HG03442 (cell line): Measurements from ENCODE around the gene SLC35B1.

Experiments
- ATAC-seq: cut with Tn5 transposase; IDR thresholded peaks from one replicate; pipeline ENCODE4 v1.9.1; 2021; ENCODE audit warnings: mild to moderate bottlenecking, moderate library complexity; ENCODE audit not compliant: unreplicated experiment

SLC35B1 gene, protein sequence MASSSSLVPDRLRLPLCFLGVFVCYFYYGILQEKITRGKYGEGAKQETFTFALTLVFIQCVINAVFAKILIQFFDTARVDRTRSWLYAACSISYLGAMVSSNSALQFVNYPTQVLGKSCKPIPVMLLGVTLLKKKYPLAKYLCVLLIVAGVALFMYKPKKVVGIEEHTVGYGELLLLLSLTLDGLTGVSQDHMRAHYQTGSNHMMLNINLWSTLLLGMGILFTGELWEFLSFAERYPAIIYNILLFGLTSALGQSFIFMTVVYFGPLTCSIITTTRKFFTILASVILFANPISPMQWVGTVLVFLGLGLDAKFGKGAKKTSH

DNA sequence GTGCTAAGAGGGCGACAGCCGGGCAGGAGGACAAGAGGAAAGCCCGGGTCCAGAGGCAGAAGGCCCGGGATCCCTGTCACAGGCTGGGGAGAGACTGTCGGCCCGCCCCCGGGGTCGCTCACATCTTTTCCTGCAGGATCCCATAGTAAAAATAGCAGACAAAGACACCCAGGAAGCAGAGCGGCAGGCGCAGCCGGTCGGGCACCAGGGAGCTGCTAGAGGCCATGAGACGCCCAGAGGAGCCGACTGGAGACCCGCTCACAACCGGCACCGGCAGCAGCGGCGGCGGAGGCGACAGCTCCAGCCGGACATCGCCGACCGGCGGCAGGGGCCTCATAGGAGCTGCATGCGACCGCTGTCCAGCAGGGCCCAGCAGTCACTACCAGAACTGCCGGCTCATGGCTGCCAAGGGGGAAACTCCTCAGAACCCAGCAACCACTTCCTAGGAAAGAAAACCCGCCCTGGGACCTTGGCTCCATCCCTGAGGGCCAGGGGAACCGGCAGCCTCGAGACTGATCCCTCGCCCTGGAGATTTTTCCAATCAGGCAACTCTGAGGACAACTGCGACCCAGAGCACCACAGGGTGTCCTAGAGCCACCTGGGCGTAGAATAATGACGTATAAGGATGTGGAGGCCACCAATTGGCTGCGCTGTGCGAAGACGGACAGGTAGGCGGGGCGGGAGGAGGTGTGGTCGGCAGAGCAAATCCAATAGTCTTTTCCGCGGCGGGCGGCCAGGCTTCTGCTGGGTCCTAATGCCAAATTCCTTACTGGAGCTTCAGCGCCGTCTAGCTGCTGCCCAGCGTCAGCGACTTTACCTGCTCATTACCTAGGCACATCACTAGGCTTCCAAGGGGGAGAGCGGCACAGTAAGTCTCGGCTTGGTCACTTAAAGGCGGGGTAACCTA is at the start of gene SLC35B1:
TSS of gene SLC35B1 (minus strand) at position 357 of the 907 bp plus-strand sequence. CDS start at position 226, 131 bp downstream.
- peak; percentile 85 for ATAC-seq

DNA sequence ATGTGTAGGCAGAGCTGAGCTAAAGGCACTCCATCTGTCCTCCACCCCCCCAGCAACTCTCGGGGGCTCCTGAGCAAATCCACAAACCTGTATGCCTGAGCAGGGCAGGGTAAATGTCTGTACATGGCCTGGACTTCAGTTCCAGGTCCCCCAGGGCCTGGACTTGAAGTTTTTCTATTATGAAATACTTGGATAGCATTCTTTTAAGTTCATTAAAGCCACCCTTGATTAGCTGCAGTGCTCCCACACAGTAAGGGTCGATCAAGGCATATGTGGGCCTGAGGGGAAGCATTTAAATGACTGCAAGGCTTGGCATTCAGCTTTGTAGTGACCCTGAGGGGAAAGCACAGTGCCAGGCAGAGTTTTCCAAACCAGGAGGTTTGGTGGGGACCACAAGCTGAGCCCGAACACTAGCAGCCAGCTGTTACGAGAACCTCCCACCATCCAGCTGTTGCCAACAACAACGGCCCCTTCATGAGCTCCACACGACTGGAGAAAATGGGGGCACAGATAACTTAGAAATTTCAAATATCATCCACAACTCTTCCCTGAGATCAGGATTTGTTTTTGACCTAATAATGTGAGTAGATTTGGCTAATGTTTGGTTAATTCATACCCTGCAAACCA is 49.5 kb upstream of the SLC35B1 start:
- ATAC-seq = no peak

DNA sequence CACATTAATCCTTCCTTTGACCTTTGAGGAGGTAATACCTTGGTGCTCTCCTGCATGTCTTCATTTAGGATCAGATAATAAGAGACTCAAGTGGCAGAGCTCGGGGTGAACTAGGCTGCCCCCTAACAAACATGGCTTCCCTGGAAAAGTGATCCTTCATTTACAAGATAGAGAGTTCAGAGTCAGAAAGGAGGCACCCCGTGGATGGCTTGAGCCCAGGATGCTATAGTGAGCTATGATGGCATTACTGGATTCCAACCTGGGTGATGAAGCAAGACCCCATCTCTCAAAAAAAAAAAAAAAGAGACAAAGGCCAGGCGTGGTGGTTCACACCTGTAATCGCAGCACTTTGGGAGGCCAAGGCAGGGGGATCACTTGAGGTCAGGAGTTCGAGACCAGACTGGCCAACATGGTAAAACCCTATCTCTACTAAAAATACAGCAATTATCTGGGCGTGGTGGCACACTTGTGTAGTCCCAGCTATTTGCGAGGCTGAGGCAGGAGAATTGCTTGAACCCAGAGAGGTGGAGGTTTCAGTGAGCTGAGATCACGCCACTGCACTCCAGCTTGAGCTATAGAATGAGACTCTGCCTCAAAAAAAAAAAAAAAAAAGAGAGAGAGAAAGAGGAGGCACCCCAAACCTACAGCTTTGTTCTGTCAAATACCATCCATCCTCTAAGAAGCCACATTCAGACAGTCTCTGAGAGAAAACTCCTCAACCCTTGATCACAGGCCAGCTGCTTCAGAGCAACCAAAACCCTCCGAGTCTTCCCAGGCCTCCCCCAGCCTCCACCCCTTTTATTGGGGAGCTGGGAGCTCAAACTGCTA is 48.8 kb upstream of the SLC35B1 start:
- no peak for ATAC-seq

DNA sequence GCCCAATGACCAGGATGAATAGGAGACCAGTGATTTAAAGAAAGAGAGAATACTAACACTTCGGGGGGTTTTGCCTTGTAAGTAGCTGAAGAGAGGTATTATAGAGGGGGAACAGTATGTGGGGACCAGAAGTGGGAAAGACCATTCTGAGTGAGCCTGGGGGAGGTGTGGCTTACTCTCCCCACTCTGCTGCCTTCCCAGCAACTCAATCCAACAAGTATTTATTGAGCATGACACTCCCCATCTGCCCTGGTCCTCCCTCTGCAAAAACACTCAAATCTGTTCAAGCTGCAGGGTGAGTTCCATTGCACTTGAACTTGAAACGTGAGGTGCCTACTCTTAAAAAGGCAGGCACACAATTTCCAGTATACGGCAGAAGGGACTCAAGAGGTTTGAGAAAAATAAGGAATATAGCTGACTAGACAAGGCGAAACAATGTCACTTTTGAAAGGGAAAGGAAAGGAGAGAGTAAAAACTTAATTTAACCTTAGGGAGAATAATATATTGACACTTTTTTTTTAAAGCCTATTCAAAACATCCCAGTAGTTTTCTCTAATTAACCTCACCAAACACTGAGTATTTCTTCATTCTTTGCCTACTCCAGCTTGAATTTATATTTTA is 48.0 kb upstream of the SLC35B1 start:
- ATAC-seq = no peak

DNA sequence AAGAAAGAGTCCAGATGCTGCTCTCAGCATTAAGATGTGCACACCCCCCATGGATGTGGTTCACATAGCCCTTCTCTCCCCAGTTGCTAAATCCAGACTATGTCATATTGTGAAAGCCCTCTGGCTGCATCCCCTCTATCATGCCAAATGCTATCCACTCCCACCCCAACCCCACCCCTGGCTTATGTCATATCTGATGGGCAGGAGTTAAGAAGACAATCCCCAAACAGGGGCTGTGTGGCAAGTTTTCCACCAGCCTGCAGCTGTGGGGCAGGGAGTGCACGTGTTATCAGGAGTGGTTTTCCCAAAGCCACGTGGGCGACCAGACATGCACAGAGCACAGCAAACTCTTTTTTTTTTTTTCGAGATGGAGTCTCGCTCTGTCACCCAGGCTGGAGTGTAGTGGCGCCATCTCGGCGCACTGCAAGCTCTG is 46.2 kb upstream of the SLC35B1 start:
- no peak for ATAC-seq

DNA sequence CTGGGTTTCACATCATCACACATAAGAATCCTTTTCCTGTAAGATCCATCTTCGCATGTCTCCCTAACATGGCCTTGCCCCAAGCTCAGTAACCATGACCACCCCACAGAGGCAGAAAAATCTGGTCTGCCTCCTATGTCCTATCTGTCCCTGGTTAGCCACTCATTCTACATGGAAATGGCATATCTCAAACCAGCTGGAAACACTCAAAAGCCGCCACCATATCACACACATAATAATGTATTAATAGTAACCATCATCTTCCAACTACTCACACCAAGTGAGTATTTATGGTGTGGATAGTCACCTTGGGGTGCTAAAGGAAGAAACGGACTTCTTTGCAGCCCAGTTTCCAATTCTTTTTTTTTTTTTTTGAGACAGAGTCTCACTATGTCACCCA is 44.7 kb upstream of the SLC35B1 start:
- ATAC-seq = no peak

DNA sequence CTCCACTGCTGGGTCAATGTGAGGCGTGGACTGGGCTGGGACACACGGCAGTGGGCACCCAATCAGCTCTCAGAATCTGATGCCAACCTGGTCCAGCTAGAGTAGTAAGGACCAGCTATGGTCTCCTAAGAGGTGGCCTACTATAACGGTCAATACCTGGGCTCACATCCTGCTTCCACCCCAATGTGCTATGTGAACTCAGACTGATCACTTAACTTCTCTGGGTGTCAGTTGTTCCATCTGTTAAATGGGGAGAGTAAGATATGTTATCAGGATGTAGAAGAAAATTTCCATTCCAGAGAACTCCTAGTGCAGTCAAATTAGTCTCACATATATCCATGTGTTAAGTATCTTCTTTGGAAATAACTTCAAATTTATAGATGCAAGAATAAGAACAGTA is 42.0 kb upstream of the SLC35B1 start:
- no peak for ATAC-seq

DNA sequence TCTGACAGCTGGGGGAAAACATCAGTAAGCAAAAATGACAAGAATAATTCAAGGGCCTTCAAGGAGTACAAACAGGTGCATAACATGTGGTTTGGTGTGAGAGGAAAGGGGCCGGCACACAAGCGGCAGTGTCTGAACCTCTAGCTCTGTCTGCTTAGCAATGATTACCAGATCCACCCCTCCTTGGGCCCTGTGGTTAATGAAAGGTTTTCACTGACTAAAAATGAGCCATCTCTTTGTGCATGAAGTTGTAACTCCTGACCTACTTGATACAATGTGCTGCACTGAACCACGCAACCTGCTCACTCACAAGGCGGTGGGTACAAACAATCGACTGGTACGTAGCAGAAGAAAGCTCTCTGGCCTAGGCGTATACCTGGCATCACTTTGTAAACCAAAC is 41.0 kb upstream of the SLC35B1 start:
- ATAC-seq = peak; percentile 75

DNA sequence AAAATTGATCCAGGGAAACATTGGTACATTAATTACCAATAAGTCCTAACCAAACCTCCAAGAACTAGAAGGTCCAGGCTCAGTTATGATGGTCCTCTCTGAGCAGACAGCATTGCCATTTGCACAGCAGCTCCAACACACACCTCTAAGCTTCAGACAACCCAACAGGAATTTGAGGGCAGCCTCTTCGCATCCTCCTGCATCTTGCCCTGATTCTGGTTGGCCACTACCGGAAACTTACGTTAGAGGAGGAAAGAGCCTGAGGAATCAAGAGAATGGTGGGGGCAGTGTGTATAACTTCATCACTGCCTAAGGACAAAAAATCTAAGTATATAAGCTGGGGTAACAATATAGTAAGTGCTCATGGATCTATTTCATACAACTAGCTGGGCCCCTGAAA is 40.5 kb upstream of the SLC35B1 start:
- ATAC-seq = no peak

DNA sequence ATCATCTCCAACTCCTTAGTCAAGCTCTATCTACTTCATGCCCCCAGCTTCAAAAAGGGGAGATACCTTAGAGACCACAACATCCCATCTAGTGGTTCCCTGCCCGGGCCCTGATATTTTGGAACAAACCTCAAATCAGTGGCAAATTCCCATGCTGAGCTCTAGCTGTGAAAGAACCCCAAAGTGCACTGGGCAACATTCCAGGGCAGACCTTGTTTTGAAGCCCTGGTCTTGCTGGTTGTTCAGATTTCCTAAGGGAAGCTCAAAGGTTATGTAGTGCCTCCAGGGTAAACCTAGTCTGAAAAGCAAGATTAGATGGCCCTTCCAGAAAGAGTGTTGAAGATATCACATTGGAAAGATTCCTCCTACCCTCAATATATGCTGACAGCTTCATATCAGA is 39.9 kb upstream of the SLC35B1 start:
- no peak for ATAC-seq

DNA sequence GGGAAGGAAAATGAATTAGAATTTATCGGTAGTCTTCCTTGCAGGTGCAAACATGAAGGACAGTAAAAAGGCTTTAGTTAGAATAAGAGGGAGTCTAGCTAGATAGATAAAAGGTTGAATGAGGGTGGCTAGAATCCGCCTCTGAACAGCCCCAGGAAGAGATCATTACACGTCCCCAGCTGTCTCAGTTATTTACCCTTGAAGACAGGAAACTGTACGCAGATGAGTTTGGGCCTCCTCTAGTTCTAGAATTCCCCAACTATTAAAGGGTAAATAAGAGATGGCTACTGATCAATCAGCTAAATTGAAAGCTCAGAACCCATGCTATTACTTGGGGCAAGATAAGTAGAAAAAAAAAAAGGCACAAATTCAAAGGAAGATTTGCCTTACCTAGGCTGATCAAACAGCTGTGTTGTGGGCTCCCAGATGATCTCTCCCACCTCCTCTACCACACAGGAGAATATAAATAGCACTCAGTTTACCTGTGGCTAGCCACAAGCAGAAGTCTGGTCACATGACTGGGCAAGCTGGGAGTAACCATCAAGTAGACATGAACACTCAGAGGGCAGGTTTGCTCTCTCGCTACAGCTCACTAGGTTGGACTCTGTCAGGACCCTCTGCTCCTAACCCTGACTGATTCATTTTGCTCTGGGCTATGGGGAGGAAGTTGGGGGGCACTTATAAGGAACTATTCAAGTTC is 39.2 kb upstream of the SLC35B1 start:
- ATAC-seq = peak; percentile 42

DNA sequence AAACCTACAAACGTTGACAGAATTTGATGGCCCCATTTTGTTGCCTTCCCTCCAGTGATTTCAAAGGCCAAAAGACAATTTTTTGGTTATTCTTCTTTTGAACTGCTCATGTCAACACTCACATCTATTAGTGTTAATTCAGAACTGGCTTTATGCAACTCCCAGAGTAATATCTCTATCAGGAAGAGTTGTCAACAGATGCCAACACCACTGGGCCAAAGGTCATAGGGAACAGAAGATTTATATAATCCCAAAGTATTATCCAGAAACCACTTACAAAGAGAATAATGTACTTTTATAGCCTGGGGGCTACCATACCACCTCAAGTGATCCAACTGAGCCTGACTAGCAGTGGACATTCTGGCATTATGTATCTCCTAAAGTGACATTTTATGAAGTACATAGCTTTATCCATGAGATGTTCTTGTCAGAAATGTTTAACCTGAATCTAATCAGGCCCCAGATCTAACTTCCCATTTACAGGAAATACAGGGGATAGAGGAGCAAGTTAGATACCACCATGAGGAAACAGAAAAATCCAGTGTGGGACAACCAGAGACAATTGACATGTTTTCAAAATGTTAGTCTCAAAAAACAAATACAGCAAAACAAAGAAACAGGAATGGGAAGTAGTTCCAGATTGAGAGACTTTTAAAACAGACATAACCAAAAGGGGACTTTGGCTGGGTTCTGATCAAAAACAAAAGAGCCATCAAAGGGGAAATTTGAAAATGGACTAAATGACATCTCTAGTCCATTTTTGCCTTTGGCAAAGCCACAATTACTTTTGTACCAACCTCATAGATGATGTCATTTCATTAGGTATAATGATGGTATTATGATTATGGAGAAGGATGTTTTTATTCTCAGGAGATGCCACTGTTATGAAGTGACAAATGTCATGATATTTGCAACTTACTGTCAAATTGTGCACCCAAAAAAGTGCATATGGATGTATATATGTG is 37.7 kb upstream of the SLC35B1 start:
- ATAC-seq = no peak

DNA sequence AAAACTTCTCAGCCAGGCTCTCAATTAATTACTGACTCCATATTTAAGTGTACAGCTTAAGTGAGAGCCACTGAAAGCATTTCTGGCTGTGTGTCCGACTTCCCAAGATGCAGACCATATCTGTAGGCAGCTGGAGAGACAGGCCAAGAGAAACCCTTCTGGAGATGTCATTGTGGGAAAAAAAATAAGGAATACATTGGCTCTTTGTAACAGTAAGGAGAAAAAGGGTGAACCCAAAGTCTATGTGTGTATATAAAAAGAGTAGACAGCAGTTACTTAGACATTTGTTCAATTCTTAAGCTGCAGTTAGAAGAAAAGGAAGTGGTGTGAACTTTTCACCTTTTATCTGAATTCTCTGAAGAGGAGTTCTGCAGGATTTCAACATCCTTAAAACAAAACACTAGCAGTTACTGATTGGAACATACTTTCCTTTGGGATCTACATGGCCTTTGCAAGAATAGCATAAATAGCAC is 34.4 kb upstream of the SLC35B1 start:
- no peak for ATAC-seq

DNA sequence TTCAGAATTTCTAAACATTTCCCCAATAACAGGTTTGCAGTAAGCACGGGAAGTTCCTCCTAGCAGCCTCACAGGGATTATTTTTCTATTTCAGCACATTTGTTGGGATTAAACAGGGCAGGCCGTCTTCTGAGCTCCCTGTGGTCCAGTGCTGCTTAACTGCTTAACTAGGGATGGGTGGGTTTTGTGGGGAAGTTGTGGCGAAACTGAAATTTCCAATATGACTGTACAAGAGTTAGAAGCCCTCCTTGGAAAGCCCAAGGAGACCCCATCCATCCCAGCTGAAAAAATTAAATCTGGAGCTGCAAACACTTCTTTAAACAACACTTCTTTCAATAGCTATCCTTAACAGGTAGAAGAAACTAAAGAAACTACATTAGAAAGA is 33.9 kb upstream of the SLC35B1 start:
- ATAC-seq = no peak

DNA sequence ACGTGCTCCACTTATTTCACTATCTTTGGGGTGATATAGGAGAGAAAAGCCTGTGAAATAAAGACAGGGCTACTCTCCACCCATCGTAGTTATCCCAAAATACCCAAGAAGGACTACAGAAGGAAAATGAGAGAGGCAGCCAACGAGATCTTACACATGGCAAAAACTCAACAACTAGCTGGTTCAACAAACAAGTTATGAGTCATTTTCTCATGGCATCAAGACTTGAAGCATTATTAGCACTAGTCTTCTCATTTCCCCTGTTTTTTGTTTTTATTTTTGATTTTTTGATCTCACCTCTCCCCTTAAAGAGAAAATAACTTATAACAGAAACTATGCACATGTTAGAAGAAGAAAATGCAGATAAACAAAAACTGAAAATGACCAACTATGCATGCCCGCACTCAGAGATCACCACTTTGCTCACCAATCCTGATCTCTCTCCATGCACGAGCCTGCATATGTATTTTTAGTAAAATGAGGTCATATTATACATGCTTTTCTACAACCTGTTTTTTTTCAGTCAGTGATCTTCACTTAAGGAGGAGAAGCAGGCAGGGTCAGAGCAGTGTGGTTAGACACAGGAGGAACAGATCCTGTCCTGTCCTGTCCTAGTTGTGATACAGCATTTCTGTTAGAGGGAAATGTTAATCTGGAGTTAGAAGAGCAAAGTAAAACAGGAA is 33.4 kb upstream of the SLC35B1 start:
- ATAC-seq = no peak

DNA sequence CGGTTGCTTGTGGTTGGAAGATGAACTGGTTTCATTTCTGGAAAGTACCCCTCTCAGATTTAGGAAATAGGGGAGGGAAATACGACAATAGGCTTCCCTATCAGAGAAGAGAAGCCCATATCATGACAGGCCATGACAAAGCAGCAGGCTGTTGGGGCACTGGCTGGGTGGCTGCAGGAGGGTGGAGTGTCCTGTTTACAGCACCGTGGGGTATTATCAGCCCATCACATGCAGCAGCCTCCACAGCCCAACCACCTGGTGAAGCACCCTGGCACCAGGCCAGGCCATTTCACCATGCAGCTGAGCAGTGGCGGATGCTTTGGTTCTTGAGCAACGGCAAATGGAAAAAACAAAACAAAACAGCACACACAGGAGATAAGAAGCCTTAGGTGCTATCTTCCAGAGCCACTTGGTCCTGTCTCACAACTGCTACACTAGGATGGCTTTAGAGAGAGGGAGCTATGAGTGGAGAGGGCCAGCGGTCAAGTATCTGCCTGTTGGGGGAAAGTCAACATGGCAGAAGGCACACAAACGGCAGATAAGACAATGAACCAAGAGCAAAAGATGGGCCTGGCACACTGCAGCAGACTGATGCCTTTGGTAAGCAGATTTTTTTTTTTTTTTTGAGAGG is 32.0 kb upstream of the SLC35B1 start:
- ATAC-seq = no peak

DNA sequence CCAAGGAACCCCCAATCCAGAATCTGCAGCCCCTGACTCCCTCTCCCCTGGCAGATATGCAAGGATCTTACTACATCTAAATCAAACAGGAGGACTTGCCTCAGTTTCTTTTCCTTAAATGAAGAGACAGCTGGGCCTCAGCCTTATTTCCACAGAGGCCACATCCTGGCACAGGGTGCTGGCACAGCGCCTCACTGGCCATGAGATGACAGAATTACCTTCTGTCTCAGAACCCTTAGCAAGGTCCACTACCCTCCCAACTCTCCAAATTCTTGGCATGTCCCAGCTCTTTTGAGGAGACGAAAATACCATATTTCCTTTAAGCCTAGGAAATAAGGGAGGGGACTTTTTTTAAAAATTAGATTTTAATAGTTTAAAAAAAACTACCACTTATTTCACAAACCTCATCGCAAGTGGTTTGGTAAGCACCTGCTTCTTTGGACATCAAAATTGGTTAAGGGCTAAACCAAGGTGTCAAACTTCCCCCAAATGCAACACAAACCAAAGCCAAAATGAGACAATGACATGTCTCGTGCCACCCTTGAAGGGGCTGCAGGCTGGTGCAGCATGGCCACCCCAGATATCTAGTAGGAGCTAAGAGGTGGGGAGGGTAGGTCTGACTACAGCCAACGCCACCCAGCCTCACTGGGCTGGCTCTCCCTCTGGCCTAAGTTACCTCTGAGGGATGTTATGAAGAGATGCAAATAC is 30.8 kb upstream of the SLC35B1 start:
- no peak for ATAC-seq
